GM21737 (cell line): ENCODE measurements around the gene RGS6.
"Not testable (repeated sequence)": the region's sequence is repeated elsewhere in the genome, so short reads cannot be mapped to it uniquely, and the experiment has no call there.

Source experiments
- ATAC-seq: cut with Tn5 transposase; IDR thresholded peaks from one replicate; pipeline ENCODE4 v1.9.1; 2021; ENCODE audit warnings: mild to moderate bottlenecking, moderate library complexity; ENCODE audit not compliant: unreplicated experiment

RGS6 gene

GRCh38 chr14:71932229-71932981 lies at the start of gene RGS6:
Gene RGS6, plus strand, starts transcription at chr14:71932429.
- ATAC-seq = no peak

- no peak for ATAC-seq
These were observed 49.1 kb upstream of the RGS6 start for GRCh38 chr14:71883094-71883493.

GRCh38 chr14:71885301-71885700 lies 46.9 kb upstream of the RGS6 start:
- no peak for ATAC-seq

GRCh38 chr14:71887802-71888201 lies 44.4 kb upstream of the RGS6 start:
- ATAC-seq = not testable (repeated sequence)

GRCh38 chr14:71890541-71890940 lies 41.7 kb upstream of the RGS6 start:
- no peak for ATAC-seq

GRCh38 chr14:71891185-71891584 lies 41.0 kb upstream of the RGS6 start:
- no peak for ATAC-seq

- no peak for ATAC-seq
These were observed 40.3 kb upstream of the RGS6 start for GRCh38 chr14:71891970-71892369.

- no peak for ATAC-seq
These were observed 27.2 kb upstream of the RGS6 start for GRCh38 chr14:71905031-71905430.

GRCh38 chr14:71905860-71906259 lies 26.4 kb upstream of the RGS6 start:
- no peak for ATAC-seq

- ATAC-seq = no peak
These were observed 24.3 kb upstream of the RGS6 start for GRCh38 chr14:71907793-71908515.

- no peak for ATAC-seq
These were observed 20.6 kb upstream of the RGS6 start for GRCh38 chr14:71911669-71912068.

GRCh38 chr14:71913342-71913741 lies 18.9 kb upstream of the RGS6 start:
- ATAC-seq = no peak

- no peak for ATAC-seq
These were observed 13.3 kb upstream of the RGS6 start for GRCh38 chr14:71918955-71919354.

- ATAC-seq = no peak
These were observed 8.7 kb upstream of the RGS6 start for GRCh38 chr14:71923513-71923912.

- ATAC-seq = no peak
These were observed 569 bp upstream of the RGS6 start for GRCh38 chr14:71931492-71932228.

GRCh38 chr14:71933001-71933587 lies 865 bp downstream of the RGS6 start:
- no peak for ATAC-seq

- not testable (repeated sequence) for ATAC-seq
These were observed 6.0 kb downstream of the RGS6 start for GRCh38 chr14:71938273-71938672.

- not testable (repeated sequence) for ATAC-seq
These were observed 7.1 kb downstream of the RGS6 start for GRCh38 chr14:71939344-71939743.

- not testable (repeated sequence) for ATAC-seq
These were observed 8.3 kb downstream of the RGS6 start for GRCh38 chr14:71940500-71940899.

GRCh38 chr14:71941616-71942015 lies 9.4 kb downstream of the RGS6 start:
- ATAC-seq = not testable (repeated sequence)
